ENCODE data around the gene CDKL5. TPM values are rescaled to one million over a fixed set of nuclear protein-coding genes. Genes with fewer than 3 reads are reported as not detected.

Gene CDKL5
- total and polyA plus RNA-seq, 2 experiments from 2014 or later, result 7.5 to 13.7 TPM

DNA sequence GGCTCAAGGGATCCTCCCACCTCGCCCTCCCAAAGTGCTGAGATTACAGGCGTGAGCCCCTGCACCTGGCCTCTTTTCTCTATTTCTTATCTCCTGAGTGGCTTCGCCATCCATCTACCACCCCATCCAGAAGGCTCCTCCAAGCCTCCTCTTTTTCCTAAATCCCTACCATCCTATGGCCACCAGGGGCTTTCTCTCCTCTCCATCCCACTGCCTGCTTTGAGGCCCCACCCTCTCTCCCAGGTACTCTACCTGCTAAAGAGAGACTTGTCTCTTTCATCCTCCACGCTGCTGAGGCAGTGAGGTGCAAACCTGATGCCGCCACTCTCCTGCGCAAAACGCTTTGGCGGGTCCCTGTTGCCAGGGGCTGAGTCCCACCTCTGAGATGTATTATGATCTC is 239.5 kb downstream of the CDKL5 start:
- Histone ChIP-seq H3K27me3 (ENCODE audit: insufficient read depth) (no peaks in the 10 kb centered on the region), H3K4me2 (no peak overlapping the region), H2AFZ (no peak overlapping the region), H3K36me3 (ENCODE audit: insufficient read depth) (no peaks in the 10 kb centered on the region), H3K27ac (ENCODE audit: low read depth) (no peak overlapping the region), H3K4me1 (ENCODE audit: insufficient read depth) (no peaks in the 10 kb centered on the region), H3K9me2 (ENCODE audit: insufficient read depth) (no peaks in the 10 kb centered on the region), H3K4me3 (no peak overlapping the region), H3F3A (replicated peaks; ENCODE audit: low read depth) (no peaks in the 10 kb centered on the region), H4K20me1 (replicated peaks; ENCODE audit: insufficient read depth) (no peaks in the 10 kb centered on the region), H3K79me2 (replicated peaks; ENCODE audit: insufficient read depth) (no peaks in the 10 kb centered on the region)
- H3K9me3 Mint-ChIP-seq, result peaks cover 3% of the 10 kb centered on the region; the same call in 1 of the 3 replicates
- H3K4me1 Mint-ChIP-seq, result peaks cover 3% of the 10 kb centered on the region; the same call in 2 of the 3 replicates
- TF ChIP-seq, protein P1, sequence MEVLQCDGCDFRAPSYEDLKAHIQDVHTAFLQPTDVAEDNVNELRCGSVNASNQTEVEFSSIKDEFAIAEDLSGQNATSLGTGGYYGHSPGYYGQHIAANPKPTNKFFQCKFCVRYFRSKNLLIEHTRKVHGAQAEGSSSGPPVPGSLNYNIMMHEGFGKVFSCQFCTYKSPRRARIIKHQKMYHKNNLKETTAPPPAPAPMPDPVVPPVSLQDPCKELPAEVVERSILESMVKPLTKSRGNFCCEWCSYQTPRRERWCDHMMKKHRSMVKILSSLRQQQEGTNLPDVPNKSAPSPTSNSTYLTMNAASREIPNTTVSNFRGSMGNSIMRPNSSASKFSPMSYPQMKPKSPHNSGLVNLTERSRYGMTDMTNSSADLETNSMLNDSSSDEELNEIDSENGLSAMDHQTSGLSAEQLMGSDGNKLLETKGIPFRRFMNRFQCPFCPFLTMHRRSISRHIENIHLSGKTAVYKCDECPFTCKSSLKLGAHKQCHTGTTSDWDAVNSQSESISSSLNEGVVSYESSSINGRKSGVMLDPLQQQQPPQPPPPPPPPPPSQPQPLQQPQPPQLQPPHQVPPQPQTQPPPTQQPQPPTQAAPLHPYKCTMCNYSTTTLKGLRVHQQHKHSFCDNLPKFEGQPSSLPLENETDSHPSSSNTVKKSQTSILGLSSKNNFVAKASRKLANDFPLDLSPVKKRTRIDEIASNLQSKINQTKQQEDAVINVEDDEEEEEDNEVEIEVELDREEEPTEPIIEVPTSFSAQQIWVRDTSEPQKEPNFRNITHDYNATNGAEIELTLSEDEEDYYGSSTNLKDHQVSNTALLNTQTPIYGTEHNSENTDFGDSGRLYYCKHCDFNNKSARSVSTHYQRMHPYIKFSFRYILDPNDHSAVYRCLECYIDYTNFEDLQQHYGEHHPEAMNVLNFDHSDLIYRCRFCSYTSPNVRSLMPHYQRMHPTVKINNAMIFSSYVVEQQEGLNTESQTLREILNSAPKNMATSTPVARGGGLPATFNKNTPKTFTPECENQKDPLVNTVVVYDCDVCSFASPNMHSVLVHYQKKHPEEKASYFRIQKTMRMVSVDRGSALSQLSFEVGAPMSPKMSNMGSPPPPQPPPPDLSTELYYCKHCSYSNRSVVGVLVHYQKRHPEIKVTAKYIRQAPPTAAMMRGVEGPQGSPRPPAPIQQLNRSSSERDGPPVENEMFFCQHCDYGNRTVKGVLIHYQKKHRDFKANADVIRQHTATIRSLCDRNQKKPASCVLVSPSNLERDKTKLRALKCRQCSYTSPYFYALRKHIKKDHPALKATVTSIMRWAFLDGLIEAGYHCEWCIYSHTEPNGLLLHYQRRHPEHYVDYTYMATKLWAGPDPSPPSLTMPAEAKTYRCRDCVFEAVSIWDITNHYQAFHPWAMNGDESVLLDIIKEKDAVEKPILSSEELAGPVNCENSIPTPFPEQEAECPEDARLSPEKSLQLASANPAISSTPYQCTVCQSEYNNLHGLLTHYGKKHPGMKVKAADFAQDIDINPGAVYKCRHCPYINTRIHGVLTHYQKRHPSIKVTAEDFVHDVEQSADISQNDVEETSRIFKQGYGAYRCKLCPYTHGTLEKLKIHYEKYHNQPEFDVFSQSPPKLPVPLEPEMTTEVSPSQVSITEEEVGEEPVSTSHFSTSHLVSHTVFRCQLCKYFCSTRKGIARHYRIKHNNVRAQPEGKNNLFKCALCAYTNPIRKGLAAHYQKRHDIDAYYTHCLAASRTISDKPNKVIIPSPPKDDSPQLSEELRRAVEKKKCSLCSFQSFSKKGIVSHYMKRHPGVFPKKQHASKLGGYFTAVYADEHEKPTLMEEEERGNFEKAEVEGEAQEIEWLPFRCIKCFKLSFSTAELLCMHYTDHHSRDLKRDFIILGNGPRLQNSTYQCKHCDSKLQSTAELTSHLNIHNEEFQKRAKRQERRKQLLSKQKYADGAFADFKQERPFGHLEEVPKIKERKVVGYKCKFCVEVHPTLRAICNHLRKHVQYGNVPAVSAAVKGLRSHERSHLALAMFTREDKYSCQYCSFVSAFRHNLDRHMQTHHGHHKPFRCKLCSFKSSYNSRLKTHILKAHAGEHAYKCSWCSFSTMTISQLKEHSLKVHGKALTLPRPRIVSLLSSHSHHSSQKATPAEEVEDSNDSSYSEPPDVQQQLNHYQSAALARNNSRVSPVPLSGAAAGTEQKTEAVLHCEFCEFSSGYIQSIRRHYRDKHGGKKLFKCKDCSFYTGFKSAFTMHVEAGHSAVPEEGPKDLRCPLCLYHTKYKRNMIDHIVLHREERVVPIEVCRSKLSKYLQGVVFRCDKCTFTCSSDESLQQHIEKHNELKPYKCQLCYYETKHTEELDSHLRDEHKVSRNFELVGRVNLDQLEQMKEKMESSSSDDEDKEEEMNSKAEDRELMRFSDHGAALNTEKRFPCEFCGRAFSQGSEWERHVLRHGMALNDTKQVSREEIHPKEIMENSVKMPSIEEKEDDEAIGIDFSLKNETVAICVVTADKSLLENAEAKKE (CRISPR knock-in tag; IDR thresholded peaks at IDR 0.05), result no peak
- TF ChIP-seq JUNB (IDR thresholded peaks at IDR 0.05; ENCODE audit: unreplicated experiment) (no peak), STAT1 (IDR thresholded peaks at IDR 0.05; ENCODE audit: unreplicated experiment) (no peak), CTCF (conservative IDR thresholded peaks at IDR 0.05; ENCODE audit: low read depth in 2 of 2) (peak; percentile 45 to 47)
- TF ChIP-seq, protein P2, sequence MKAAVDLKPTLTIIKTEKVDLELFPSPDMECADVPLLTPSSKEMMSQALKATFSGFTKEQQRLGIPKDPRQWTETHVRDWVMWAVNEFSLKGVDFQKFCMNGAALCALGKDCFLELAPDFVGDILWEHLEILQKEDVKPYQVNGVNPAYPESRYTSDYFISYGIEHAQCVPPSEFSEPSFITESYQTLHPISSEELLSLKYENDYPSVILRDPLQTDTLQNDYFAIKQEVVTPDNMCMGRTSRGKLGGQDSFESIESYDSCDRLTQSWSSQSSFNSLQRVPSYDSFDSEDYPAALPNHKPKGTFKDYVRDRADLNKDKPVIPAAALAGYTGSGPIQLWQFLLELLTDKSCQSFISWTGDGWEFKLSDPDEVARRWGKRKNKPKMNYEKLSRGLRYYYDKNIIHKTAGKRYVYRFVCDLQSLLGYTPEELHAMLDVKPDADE (IDR thresholded peaks at IDR 0.05), result no peak
- DNase-seq (ENCODE audit: low spot score), result peak; percentile 69
- no peaks in the 10 kb centered on the region for H3K36me3 Mint-ChIP-seq (ENCODE audit: low read depth)
- no peak overlapping the region for H3K4me3 Mint-ChIP-seq
- peaks cover 2% of the 10 kb centered on the region for H3K27me3 Mint-ChIP-seq (ENCODE audit: insufficient read depth, low read depth, poor library complexity)
- no peak overlapping the region for H3K27ac Mint-ChIP-seq
- peak; percentile 96 for ATAC-seq

Data from GM23338 (cell line).